ENCODE data around the gene NUDT16.
"Not testable (repeated sequence)": the region's sequence is repeated elsewhere in the genome, so short reads cannot be mapped to it uniquely, and the experiment has no call there.

The NUDT16 gene

DNA sequence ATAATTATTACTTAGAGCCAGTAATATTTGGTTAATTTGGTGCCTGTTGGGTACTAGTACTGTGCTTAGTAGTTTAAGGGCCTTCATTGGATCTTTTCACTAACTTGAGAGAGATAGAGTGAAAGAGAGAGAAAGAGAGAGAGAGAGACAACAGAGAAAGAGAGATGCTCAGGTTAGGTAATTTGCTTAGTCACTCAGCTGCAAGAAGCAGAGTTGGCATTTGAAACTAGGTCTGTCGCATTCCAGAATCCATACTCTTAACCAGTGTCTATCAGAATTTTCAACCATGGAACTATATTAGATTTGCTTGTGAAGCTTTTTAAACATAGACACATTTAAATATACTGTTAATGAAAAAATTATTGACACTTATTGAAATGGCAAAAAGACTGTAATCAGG lies 31.1 kb upstream of the NUDT16 start:
- no peak overlapping the region for H3K27ac ChIP-seq
- TF ChIP-seq, protein P1, sequence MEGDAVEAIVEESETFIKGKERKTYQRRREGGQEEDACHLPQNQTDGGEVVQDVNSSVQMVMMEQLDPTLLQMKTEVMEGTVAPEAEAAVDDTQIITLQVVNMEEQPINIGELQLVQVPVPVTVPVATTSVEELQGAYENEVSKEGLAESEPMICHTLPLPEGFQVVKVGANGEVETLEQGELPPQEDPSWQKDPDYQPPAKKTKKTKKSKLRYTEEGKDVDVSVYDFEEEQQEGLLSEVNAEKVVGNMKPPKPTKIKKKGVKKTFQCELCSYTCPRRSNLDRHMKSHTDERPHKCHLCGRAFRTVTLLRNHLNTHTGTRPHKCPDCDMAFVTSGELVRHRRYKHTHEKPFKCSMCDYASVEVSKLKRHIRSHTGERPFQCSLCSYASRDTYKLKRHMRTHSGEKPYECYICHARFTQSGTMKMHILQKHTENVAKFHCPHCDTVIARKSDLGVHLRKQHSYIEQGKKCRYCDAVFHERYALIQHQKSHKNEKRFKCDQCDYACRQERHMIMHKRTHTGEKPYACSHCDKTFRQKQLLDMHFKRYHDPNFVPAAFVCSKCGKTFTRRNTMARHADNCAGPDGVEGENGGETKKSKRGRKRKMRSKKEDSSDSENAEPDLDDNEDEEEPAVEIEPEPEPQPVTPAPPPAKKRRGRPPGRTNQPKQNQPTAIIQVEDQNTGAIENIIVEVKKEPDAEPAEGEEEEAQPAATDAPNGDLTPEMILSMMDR (conservative IDR thresholded peaks at IDR 0.05; ENCODE audit: low read depth), result no peak
- CTCF ChIA-PET, result interaction anchor here (0.7 kb wide), 1 partner anchor 144 kb away, joined by 3 read pairs; no protein-coding TSS in a partner anchor
- POLR2A ChIA-PET (ENCODE audit: low non-redundant PET), result no interaction called here
- no peak for DNase-seq (ENCODE audit: low spot score)

DNA sequence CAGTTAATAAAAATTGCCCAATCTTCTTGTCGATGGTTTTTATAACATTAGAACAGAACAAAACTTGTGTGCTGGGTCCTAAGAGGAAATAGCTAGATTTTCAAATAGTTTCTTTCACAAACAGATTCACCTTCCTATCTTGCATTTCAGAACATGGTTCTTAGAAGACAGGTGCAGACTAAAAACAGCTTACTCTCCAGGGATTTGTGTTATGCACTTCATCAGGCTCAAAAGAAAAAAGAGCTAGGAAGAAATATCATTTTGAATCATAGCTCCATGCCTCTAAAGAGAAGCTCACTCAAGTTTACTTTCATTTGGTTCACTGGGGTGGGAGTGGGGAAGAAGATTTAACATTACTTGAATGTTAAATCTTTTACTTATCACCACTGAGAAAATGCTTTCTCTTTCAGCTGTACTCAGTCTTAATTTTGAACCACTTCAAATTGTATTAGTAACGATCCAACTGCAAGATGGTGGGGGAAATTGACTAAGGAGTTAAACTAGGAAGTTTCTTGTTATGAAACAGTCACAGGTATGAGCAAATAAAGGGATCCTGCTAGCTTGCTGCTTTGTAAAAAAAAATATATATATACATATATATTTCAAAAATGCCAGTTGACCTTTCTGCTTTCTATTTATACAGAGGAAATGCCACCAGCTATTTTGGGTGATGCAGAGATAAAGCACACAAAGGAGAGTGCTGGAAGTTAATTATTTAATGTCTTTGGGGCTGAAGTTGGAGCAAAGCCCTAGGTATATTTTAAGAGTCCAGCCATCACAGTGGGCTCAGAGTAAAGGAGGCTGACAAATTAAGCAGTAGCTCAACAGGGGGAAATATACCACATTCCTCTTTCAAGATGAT lies 28.3 kb upstream of the NUDT16 start:
- no peak overlapping the region for H3K27ac ChIP-seq
- POLR2A ChIA-PET (ENCODE audit: low non-redundant PET), result no interaction called here
- TF ChIP-seq, protein P1 (conservative IDR thresholded peaks at IDR 0.05; ENCODE audit: low read depth), result no peak
- no peak for DNase-seq (ENCODE audit: low spot score)
- CTCF ChIA-PET, result interaction anchor here (0.7 to 0.8 kb wide), 2 partner anchors 11 to 55 kb away, joined by 3 to 4 read pairs; no protein-coding TSS in a partner anchor

DNA sequence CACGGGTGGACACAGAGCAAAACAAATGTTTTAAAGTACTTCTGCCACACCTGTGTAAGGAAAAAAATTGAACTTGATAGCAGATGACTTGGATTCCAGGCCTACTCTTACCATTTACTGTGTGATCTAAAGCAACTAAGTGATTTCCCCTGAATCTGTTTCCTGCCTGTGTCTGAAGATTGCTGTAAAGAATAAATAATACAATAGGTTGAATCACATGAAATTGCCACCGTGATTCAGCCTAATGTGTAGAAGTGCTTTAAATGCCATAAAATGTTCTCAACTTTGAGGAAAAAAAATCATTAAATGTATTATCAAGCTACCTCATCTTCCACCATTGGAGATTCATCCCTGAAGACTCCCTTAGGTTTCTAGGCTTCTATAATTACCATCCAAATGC lies 27.6 kb upstream of the NUDT16 start:
- ChIA-PET CTCF (interaction anchor here (0.5 kb wide), 1 partner anchor 361 kb away, joined by 3 read pairs; no protein-coding TSS in a partner anchor), POLR2A (ENCODE audit: low non-redundant PET) (no interaction called here)
- TF ChIP-seq, protein P1 (conservative IDR thresholded peaks at IDR 0.05; ENCODE audit: low read depth), result no peak
- no peak for DNase-seq (ENCODE audit: low spot score)
- no peak overlapping the region for H3K27ac ChIP-seq

DNA sequence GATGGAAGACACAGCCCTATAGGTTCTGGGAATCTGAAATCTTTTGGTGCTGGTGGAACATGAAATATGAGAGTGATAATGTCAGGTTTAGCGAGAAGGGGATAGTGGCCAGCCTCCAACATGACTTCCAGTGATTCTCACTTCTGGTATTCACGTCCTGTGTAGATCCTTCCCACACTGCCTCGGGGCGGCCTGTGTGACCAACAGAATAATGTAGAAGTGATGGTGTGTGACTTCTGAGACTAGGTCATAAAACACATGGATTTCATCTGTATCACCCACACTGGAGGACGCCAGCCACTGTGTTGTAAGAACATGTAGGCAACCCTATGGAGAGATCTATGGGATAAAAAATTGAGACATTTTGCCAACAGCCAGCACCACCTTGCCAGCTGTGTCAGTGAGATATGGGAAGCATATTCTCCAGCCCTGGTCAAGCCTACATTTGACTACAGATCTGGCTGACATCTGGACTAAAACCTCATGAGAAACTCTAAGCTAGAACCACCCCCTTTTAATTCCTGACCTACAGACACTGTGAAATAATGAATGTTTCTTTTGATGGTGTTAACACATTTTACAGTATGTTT lies 25.5 kb upstream of the NUDT16 start:
- POLR2A ChIA-PET (ENCODE audit: low non-redundant PET), result no interaction called here
- no peak overlapping the region for H3K27ac ChIP-seq
- TF ChIP-seq, protein P1 (conservative IDR thresholded peaks at IDR 0.05; ENCODE audit: low read depth), result no peak
- CTCF ChIA-PET, result no interaction called here
- DNase-seq (ENCODE audit: low spot score), result no peak

DNA sequence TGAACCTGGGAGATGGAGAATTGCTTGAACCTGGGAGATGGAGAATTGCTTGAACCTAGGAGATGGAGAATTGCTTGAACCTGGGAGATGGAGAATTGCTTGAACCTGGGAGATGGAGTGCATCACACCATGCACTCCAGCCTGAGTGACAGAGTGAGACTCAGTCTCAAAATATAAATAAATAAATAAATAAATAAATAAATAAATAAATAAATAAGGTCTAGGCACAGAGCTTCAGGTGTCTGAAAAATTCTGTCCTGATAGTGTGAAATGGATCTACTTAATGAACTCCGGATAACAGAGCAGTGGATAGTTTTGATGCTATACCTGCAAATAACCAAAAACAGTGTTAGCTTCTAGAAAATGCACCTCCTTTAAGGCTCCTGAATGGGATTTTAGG lies 24.3 kb upstream of the NUDT16 start:
- ChIA-PET CTCF (no interaction called here), POLR2A (ENCODE audit: low non-redundant PET) (no interaction called here)
- DNase-seq (ENCODE audit: low spot score), result no peak
- no peak overlapping the region for H3K27ac ChIP-seq
- TF ChIP-seq, protein P1 (conservative IDR thresholded peaks at IDR 0.05; ENCODE audit: low read depth), result no peak

DNA sequence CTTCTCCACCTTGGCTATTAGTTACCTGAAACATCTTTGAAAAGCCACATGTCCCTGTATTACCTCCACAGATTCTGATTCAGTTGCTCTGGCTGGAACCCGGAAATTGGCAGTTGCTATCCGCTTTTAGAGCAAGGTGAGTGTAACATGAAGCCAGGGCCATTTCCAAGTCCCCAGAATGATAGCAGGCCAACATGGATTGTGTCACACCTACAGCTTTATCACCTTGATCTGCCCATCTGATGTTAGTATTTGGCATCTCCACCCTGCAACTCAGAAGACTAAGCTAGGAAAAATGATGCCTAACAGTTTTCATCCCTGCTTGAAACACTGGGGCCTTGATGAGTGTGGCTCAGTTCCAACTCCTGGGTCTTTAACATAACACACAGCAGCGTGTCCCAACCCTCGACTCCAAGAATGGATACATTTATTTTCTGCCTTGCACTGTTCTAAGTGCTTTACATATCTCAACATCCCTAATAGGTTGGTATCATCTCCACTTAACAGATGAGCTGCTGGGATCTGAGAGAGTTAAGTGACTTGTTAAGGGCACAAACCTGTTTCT lies 21.3 kb upstream of the NUDT16 start:
- ChIA-PET CTCF (interaction anchor here (0.7 kb wide), 1 partner anchor 251 kb away, joined by 3 read pairs; no protein-coding TSS in a partner anchor), POLR2A (ENCODE audit: low non-redundant PET) (no interaction called here)
- no peak overlapping the region for H3K27ac ChIP-seq
- no peak for DNase-seq (ENCODE audit: low spot score)
- TF ChIP-seq, protein P1 (conservative IDR thresholded peaks at IDR 0.05; ENCODE audit: low read depth), result no peak

DNA sequence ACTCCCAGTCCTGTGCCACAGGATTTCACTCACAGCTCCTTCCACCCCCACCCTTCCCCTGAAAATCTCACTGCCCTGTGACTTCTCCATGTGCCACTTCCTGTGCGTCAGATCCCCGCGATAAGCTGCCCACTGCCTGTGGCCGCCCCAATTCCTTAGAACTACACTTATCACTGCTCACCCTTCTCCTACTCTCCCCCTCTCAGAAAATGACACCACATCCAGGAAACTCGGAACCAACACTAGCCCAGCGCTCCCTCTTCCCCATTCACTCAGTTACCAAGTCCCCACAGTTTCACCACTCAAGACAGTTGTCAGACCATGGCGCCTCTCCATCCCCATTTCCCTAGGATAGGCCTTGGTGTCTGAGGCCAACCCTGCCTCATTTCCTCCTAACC lies 20.5 kb upstream of the NUDT16 start:
- CTCF ChIA-PET, result interaction anchor here (0.6 kb wide), 1 partner anchor 1064 kb away, joined by 3 read pairs; no protein-coding TSS in a partner anchor
- POLR2A ChIA-PET (ENCODE audit: low non-redundant PET); DNase-seq (ENCODE audit: low spot score): not testable (repeated sequence)
- peak overlapping the region; percentile 44 for H3K27ac ChIP-seq

Data from RWPE1 (cell line).